GM19035 (cell line): ENCODE measurements around the gene FXYD5.

ENCODE experiments used
- ATAC-seq: cut with Tn5 transposase; IDR thresholded peaks from one replicate; pipeline ENCODE4 v1.9.1; 2021; ENCODE audit not compliant: unreplicated experiment

The FXYD5 gene, protein sequence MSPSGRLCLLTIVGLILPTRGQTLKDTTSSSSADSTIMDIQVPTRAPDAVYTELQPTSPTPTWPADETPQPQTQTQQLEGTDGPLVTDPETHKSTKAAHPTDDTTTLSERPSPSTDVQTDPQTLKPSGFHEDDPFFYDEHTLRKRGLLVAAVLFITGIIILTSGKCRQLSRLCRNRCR

DNA sequence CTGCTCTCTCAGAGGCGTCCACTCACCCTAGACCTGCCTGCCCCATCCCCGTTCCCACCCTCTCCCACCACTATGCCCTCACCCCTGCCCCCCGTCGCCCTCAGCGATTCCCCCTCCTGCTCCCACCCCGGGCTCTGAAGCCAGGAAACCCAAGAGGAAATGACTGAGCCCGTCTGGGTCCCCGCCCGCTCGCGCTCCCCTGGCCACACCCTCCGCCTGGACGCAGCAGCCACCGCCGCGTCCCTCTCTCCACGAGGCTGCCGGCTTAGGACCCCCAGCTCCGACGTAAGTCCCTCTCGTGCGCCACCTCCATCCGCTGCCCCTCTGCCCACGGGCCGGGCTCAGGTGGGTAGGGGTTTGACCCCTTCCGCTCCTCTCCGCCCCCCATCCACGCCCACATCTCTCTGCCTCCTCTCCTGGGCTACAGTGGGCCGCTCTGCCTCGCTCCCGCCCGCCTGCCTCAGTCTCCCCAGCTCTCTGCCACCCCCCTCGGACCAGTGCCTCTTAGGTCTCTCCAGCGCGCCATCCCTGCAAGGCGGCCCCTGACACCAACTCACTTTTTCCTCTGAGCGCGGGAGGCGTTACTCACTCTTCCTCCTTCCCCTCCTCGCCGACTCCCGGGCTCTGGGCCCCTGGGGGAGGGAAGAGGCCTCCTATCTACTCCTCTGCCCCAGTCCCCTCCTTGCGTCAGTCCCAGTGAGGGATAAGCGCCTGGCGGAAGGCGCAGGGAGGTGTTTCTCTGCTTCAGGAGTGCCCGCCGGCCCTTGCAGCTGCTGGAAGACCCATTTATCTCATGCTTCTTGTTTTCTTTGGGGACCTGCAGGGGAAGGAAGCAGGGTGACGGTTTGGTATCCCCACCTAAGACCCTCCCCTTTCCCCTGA, at the start of gene FXYD5:
FXYD5 (plus strand) TSS at position 211 of the 882 bp plus-strand sequence. CDS start 816 bp downstream, outside the sequence.
- no peak for ATAC-seq

DNA sequence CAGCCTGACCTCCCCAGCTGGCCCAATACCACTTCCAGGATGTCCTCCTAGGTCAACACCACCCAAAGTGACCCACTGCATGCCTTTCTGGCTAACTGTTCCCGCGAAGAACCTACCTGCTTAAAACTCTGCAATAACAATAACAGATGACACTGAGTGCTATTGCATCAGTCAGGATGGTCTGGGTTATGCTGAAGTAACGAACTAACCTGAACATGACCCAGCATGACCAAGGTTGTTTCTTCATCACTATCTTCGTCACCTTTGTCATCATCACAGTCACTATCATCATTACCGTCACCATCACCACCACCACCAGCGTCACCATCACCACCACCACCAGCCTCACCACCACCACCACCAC, 49.5 kb upstream of the FXYD5 start:
- ATAC-seq = no peak

DNA sequence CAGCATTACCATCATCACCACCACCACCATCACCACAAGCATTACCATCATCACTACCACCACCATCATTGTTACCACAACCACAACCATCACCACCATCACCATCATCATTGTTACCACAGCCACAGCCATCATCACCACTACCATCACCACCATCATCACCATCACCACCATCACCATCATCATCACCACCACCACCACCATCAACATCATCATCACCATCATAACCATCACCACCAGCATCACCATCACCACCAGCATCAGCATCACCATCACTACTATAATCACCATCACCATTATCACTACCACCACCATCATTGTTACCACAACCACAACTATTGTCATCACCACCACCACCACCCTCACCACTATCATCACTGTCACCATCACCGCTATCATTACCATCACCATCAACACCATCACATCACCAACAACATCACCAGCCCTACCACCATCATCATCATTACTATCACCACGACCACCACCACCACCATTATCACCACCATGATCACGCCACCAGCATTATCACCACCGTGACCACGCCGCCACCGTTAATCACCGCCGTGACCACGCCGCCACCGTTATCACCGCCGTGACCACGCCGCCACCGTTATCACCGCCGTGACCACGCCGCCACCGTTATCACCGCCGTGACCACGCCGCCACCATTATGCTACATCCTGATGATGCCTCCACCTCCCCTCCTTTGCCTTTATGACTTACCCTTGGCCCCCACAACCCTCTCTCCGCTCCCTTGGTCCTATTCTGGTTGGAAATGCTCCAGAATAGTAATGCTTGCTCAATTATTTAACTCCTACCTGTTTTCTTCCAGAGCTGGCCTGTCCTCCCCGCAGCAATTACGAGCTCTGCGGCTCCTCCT, 48.9 kb upstream of the FXYD5 start:
- no peak for ATAC-seq

DNA sequence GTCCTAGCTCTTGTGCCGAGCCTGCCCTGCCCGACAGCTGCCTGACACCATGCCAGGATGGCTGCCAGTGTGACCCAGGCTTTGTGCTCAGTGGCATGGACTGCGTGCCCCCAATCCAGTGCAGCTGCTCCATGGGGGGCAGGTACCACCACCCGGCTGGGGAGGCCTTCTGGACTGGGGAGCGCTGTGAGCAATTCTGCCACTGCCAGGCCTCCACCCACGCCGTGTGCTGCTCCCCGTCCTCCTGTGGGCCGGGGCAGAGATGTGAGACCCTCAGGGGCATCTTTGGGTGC, 48.3 kb upstream of the FXYD5 start:
- ATAC-seq = no peak

DNA sequence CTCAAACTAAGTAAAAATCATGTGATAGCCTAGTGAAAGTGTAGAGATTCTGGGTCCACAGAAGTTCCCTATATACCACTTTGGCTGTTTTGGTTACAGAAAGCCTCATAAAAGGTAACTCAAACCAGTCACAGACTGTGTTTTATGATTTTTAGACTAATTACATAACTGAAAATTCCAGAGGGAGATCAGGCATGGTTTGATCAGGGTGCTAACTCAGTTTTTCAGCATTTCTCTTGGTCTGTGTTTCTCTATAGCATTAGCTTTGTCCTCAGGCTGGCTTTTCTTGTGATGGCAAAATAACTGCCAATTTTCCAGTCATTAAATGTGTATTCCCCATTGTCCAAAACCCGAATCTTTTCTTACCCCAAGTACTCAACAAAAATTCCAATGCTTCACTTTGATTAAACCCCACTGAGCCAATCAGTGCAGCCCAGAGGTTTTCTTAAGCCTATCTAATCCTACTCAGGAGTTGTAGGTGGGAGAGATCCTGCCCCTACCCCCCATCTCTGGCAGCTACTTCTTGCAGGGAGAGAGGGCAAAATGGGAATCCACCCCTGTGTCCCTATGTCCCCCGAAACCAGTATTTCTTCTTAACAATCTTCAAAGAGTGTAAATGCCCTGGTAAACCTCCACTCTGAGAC, 47.5 kb upstream of the FXYD5 start:
- ATAC-seq = no peak

DNA sequence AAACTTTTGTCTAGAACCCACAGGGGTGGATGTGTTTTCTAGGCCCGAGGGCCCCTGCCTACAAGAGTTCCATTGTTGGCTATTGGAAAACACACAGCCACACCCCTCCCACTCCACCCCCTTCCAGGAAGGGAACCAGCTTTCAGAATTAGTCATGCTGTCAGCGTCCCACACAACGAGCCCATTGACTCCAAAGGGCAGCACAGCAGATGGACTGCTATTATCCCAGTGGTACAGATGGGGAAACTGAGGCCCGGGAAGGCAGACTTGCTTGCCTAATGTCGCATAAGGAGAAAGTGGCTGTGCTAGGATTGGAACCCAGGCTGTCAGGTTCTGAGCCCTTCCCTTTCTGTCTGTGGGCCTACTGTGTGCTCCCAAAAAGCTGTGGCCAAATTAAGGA, 47.0 kb upstream of the FXYD5 start:
- no peak for ATAC-seq

DNA sequence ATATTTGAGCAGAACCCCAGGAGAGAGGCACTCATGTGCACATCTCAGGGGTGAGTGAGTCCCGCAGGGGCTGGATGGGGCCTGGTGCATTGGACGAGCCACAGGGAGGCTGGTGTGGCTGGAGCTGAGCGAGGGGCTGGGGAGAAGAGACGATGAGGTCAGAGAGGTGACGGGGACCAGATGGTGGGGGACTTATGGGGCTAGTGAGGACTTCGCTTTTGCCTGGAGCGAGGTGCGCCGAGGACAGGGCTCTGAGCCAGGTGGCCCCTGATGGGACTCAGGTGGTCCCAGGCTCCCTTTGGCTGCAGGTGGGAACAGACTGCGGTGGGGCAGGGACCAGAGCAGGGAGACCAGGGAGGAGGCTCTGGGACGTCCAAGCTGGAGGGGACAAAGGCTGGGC, 45.8 kb upstream of the FXYD5 start:
- no peak for ATAC-seq

DNA sequence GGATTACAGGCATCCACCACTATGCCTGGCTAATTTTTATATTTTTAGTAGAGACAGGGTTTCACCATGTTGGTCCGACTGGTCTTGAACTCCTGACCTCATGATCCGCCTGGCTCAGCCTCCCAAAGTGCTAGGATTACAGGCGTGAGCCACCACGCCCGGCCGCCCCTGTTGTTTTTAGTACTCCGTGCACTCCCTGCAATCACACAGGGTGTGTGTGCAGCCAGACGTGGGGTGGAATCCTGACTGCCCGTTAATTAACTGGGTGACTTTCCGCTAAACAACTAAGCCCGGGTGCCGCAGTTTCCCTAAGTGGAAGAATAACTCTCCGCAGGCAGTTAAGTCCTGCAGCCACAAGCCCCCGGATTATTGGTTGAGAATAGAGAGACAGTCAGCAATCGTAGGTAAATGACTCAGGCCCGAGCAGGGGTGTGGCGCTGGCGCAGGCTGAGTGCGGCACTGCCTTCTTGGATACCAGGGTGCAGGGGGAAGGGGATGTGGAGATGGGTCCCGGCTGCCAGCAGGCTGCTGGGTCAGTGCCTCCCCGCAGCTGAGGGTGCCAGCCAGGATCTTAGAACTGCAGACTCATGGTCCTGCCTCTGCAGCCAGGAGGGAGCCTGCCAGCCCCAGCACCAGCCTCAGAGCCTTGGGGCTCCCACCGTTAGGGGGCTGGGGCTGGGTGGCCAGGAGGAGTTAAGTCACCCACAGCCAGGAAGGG, 45.0 kb upstream of the FXYD5 start:
- no peak for ATAC-seq

DNA sequence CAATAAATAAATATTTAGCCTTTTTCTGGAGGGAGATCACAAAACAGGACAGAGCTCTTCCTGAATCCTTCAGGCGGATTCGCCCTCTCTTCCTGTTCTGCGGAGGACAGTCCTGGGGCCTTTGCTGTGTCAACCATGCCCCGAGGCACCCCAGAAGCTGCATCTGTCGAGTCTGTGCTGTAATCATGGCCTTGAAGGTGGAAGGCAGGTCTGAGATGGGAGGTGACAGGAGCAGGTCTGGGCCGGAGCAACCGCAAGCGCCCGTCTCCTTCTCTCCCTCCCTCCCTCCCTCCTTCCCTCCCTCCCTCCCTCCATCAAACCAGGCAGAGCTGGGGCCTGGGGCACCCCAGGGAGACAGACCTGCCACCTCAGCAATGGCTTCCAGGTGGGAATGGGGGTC, 43.6 kb upstream of the FXYD5 start:
- no peak for ATAC-seq

DNA sequence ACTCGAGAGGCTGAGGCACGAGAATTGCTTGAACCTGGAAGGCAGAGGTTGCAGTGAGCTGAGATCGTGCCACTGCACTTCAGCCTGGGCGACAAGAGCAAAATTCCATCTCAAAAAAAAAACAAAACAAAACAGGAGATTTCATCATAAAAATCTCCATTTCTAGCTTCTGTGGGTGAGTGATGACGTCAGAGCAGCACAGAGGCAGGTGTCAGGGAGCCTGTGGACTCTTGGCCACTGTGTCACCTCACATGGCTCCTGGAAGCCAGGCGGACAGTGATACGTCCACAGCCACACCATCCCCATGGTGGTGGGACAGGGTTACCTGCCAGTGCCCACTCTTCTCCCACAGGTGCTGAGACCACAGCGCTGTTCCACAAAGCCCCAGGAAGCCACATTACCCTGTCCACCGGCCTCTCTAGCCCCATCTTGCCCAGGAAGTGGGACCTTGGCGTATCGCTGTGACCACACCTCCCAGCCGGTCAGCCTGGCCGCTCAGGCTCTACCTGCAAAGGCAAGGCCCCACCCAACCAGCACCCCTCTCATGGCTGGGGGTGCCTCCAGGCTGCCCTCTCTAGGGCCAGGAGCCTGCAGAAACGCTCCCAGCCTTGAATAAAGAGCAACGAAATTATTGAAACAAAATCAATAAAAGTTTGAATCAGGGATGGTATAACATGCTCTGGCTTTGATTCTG, 41.4 kb upstream of the FXYD5 start:
- ATAC-seq = no peak

DNA sequence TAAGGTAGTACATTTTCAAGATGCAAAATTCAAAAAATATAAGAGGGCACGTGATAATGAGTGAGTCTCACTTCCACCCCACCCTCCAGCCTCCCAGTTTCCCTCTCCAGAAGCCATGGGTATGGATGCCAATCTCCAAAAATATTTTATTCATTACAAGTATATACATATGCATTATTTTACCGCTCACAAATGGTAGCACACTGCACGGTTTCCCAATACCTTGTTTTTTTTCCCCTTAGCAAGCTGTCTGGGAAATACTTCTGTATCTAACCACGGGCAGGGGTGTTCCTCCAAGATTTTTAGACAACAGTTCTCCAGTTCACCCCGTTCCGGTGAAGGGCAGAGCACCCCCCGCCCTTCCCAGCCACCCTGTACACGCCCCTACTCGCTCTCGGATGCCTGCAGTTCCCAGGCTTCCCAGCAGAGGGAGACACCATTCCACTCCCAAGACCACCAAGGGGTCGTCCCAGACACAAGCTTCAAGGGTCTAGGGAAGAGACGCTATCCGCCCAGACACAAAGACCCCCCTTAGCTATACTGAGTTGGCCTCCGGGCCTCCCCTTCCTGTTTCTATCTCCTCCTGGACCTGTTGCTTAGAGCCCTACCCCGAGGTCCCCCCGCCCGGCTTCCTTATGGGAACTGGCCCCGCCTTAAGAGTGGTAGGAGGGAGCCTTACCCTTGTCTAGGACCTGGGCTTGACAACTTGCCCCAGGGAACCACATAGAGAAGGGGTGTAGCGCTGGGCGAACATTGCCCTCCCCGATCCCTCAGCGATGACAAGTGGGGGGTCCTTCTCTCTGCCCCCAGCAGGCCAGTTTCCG, 40.0 kb upstream of the FXYD5 start:
- no peak for ATAC-seq

DNA sequence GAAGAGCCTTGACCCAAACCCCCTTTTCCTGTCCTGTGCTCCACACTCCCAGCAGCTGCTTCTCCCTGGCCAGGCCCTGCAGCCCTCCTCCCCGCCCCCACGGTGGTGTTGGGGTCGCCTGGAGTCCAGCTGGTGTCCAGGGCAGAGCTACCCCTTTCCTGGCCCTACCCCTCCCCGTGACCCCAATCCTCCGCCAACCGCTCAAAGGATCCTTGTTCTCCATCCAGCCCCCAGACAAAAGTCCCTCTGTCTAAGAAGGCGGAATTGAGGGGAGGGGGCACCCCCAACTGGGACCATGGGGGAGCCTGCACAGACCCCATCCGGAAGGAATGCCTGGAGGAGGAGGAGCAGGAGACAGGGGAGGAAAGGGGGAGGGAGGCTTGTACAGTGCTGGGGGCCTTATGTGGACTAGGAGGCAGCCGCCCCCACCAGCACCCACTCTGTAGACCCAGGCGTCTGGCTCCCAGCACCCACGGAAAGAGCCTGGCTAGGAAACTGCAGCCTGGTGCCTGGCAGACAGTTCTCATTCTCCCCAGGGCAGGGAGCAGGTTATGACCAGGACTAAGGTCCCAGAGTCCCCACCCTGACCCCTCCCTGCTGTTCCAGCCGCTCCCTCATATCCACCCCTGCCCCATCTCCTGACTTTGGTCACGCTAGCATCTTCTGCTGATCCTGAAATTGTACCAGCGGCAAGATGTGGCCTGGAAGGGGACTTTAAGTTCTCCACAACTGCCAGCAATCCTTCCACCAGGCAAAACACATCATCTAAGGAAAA, 39.2 kb upstream of the FXYD5 start, which contains the start of gene FXYD3:
FXYD3 (plus strand) TSS at position 647 of the 775 bp plus-strand sequence. CDS start 3,554 bp downstream, outside the sequence.
- no peak for ATAC-seq

DNA sequence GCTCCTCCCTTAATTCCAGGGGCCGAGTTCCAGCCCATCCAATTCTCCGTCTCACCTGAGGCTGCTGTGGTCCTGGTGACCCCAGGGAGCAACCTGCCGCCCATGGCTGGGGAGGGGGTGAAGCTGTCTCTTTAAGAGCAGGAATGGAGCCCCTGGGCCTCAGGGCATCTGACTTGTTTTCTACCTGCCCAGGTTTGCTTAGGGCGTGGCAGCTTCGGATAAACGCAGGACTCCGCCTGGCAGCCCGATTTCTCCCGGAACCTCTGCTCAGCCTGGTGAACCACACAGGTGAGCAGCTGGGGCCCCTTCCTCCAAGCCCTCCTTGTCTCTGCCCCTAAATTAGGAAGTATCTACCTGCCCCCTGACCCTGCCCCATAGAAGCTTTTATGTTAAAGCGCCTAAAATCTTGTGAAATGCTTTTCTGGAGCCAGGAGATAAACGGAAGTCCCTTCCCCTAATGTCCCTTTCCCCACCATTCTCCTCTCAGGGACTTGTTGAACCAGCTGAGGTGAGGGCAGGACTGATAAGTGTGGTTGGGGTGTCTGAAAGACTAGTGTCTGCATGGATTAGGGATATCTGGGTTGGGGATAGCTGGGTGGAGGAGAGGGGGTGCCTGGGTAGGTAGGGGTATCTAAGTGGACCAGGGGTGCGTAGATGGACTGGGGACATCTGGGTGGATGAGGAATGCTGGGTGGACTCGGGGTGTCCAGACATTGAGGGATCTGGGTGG, 38.3 kb upstream of the FXYD5 start:
- no peak for ATAC-seq

DNA sequence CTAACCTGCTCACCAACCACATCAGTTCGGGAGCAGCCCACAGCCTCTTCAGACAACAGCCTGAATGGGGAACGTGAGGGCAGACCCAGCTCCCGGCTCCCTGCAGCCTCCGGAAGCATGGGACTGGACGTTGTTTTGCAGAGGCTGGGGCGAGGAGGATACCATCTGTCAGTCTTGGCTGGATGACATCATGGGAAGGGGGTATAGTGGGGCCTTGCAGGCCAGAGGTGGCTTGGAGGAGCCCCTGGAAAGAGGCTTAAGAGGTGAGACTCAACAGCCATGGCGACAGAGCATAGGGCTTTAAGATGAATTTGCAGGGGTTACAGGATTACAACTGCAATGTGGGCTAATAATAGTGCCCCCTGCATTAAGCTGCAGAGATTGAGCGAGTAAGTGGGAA, 37.4 kb upstream of the FXYD5 start:
- no peak for ATAC-seq

DNA sequence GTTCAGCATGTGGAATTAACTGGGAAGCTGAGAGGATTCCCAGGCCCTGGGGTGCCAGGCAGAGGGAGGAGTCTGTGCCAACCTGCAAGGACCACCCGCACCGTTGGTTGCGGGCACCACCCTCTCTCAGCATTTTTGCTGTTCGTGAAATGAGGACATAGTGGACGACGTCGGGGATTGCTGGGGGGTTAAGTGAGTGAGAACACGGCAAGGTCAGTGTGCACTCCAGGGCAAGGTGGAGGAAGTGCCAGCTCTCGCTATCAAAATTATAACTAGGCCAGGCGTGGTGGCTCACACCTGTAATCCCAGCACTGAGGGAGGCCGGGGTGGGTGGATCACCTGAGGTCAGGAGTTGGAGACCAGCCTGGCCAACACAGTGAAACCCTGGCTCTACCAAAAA, 36.7 kb upstream of the FXYD5 start:
- ATAC-seq = no peak

DNA sequence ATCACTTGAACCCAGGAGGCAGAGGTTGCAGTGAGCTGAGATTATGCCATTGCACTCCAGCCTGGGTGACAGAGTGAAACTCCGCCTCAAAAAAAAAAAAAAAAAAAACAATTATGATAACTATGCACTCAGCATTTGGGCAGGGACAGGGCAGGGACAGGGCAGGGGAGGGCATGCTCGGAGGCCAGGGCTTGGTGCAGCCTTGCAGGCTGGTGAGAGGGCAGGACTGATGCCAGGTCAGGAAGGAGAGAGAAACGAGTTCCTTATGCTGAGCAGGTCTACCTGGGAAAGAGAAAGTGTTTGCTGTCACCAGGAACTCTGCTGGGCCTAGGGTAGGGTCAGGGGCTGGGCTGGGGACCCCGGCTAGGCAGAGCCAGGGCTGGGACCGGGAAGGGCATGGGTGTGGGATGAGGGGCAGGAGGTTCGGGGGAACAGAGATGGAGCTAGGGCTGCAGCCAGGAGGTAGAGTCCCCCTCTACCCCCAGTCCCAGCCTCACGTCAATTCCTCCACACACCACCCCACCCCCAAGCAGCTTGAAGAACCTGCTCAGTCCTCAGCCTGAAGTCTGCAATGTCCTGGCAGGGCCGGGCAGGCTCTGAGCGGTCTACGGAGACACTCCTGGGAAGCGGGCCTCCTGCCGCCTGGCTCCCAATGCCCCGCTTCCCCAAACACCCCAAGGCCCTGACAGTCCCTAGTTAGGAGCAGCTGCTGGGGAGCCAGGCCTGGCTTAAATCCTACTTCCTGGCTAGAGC, 36.1 kb upstream of the FXYD5 start:
- ATAC-seq = no peak

DNA sequence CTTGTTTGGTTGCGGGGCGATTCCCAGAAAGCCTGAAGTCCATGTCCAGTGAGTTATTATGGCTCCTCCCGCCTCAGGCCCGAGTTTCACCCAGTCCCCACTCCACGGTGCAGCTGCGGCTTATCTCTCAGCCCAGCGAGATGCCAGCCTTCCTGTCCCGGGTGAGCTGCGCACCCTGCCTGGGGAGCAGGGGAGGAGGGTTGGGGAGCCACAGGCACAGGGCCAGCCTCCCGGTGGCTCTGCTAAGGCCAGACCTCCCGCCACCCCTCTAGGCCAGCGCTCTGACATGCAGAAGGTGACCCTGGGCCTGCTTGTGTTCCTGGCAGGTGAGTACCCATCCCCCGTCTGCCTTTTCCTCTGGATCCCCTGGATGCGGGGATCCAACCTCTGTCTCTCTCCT, 35.4 kb upstream of the FXYD5 start:
- no peak for ATAC-seq
